Occipital lobe (tissue), 2 donors: Measurements from ENCODE around the gene COL26A1. TPM values are rescaled to one million over a fixed set of nuclear protein-coding genes. Genes with fewer than 3 reads are reported as not detected.

Experiments used
- DNase-seq: peaks from one replicate; lab custom pipeline; 2025; lab: John Stamatoyannopoulos, UW
- total RNA-seq: library from RNA; depleted of rRNA; stranded (reverse); fragments of >200 nt; gene quantifications from one replicate; pipeline ENCODE4 v1.2.3, GENCODE V29; 2014

COL26A1 gene
- total RNA-seq, 1 donor from 2014 or later, result 3.4 TPM

GRCh38 chr7:101370836-101371235 lies 8.2 kb downstream of the COL26A1 start:
- no peak for DNase-seq

- DNase-seq, result no peak
Measured at GRCh38 chr7:101373812-101374614, 11.3 kb downstream of the COL26A1 start.

GRCh38 chr7:101374990-101375389 lies 12.3 kb downstream of the COL26A1 start:
- no peak for DNase-seq

GRCh38 chr7:101376601-101377000 lies 13.9 kb downstream of the COL26A1 start:
- no peak for DNase-seq

GRCh38 chr7:101377189-101377736 lies 14.6 kb downstream of the COL26A1 start:
- DNase-seq, result no peak

DNA sequence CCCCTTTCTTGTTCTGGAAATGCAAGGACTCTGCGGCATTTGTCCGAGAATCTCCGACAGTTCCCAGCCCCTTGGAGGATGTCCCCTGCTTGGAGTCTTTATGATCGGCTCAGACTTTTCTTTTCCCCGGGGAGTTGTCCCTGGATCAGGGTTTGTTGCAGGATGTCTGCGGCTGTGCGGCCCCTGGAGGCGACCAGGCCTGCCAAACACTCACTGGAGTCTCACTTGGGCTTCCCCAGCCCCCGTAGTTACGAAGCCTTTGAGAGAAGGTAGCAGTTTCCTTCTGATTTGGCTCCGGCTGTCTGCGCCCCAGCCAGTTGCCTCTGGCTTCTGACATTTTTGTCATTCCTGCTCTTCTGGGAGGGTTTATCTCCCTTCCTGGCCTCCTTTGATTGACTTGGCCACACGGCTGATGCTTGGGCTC lies 16.1 kb downstream of the COL26A1 start:
- DNase-seq, result no peak

DNA sequence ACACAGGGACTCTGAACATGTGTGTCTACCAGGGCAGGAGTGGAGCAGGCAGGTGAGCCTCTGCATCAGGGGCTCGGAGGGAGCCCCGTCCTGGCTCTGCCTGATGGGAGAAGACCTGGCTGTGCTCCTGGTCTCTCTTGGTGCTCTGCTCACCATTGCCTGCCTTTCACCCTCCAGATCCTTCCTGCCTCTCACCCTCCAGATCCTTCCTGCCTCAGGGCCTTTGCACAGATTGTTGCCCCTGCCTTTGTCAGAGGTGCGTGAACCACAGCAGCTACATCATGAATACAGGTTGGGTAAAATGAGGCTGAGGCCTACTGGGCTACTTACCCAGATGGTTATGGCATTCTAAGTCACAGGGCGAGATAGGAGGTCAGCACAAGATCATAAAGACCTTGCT lies 16.6 kb downstream of the COL26A1 start:
- DNase-seq, result no peak

DNA sequence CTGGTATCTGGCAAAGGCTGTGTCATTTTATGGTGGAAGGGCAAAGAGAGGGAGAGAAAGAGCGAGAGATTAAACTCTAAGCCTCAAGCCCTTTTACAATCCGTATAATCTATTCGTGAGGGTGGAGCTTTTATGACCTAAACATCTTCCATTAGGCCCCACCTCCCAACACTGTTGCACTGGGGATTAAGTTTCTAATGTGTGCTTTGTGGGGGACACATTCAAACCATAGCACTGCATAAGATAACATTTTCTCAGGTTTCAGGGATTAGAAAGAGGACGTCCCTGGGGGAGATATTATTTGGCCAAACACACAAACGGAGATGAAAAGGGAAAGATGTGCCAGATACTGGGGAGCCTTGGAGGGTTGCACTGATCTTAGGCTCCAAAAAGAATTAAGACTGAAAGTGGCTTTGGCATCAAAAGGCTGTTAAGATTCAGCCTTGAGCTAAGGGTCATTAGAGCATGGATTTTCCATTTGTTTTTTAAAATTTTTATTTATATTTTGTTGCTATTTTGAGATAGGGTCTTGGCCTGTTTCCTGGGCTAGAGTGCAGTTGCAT lies 19.0 kb downstream of the COL26A1 start:
- no peak for DNase-seq

- DNase-seq, result no peak
Measured at GRCh38 chr7:101382937-101383336, 20.3 kb downstream of the COL26A1 start.

DNA sequence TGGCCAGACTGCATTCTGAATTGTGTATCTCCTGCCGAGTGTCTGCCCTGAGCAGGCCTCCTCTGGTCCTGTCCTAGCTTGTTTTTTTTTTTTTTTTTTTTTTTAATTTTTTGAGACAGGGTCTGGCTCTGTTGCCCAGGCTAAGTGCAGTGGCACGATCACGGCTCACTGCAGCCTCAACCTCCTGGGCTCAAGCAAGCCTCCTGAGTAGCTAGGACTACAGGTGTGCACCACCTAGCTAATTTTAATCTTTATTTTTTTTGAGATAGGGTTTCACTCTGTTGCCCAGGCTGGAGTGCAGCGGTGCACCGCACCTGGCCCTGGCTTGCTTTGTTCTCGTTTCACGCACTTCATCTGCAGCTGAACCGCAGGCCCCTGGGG lies 23.5 kb downstream of the COL26A1 start:
- no peak for DNase-seq

DNA sequence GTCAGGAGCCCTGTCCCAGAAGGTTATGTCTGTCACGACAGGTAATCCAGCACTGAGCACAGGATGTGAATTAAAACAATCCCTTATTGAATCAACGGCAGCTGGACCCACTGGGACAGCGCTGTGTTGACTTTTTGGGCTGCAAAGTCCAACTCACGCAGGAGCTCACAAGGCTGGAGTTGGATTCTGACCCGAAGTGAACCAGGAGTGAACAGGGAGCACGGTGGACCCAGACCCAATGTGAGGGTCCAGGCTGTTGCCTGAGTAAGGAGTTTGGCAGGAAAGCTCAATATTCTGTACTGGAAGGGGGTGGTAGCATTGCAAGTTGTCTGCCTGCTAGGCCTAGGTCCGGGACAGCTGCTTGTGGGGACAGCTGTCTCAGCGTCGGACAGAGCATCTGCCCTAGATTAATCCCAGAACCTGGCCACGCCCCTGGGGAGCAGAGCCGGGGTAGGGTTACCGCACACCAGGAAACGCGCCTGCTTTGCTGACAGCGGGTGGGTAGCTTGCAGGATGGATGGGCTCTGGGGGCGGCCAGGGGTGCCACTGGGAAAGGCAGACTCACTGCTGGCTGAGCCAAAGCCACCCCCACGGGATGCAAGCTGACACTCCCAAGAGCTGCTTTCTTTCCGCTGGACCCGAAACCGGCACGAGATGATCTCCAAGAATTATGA lies 24.0 kb downstream of the COL26A1 start:
- no peak for DNase-seq

DNA sequence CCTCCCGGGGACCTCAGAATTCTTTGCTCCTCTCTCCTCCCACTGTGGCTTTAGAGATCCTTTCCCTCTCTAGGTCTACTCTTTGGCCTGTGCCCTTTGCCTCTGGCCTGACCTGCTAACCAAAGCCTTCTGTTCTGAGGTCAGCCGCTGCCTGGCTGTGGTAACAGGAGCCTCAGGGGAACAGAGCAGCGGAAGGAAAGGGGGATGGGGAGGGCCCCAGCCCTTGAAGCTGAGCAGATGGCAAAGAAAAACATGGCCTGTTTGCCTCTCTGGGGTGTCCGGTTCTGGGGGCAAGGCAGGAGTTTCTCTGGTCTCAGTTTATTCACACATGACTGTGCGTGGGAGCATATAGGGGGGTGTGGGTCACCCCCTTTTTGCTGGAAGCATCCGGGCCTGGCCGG lies 28.2 kb downstream of the COL26A1 start:
- no peak for DNase-seq

DNA sequence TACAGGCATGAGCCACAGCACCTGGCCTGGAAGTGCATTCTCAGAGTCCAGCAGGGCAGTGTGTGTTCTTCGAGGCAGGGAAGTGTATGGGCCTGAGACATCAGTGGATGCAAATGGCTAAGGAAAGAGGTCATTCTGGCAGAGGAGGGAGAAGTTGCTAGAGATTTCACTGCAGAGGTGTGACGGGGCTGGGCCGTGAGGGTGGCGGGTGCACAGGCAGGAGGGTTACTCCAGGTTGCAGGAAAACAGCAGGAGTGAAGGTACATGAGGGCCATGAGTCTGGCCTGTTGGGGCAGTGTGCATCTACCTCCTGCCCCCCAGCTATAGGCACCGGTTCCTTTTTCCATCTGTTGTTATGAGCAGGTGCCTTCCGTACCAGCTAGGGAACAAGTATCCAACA lies 29.3 kb downstream of the COL26A1 start:
- no peak for DNase-seq

- DNase-seq, result no peak
Measured at GRCh38 chr7:101393865-101394264, 31.2 kb downstream of the COL26A1 start.

- DNase-seq, result no peak
Measured at GRCh38 chr7:101395376-101395775, 32.7 kb downstream of the COL26A1 start.

DNA sequence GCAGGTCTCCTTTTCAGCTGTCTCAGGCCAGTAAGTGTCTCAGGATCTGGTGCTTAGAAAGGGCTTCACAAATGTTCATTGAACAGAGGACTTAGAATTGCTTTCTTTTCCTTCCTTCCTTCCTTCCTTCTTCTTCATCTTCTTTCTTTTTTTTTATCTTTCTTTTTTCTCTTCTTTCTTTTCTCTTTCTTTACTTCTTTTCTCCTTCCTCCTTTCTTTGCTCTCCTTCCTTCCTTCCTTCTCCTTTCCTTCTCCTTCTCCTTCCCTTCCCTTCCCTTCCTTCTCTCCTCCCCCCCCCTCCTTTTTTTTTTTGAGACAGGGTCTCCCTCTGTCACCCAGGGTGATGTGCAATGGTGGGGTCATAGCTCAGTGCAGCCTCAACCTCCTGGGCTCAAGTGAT lies 34.6 kb downstream of the COL26A1 start:
- no peak for DNase-seq

DNA sequence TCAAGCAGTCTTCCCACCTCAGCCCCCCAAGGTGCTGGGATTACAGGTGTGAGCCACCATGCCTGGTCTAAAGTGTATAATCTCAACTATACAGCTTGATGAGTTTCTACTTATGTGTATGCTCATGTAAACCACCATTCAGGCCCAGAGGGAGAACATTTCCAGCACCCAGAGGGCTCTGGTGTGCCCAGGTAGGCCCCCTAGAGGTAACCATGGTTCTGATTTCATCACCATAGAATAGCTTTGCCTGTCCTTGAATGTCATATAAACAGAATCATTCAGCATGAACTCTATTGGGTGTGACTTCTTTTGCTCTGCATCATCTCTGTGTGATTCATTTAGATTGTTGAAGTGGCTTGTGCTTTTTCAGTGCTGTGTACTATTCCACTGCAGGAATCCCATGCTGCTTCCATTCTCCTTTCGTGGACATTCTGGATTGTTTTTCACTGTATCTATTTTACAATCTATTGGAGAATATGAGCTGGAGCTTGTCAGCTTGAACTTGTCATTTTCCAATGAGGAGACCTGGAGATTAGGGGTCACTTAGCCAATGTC lies 35.2 kb downstream of the COL26A1 start:
- no peak for DNase-seq

- no peak for DNase-seq
Measured at GRCh38 chr7:101398396-101399289, 36.0 kb downstream of the COL26A1 start.

- no peak for DNase-seq
Measured at GRCh38 chr7:101399759-101400158, 37.1 kb downstream of the COL26A1 start.

- no peak for DNase-seq
Measured at GRCh38 chr7:101400751-101401150, 38.1 kb downstream of the COL26A1 start.
